Vagina (tissue), 2 donors: ENCODE results near the gene TFPT.
"Not testable (repeated sequence)": the region's sequence is repeated elsewhere in the genome, so short reads cannot be mapped to it uniquely, and the experiment has no call there.

ENCODE experiments used
- CTCF ChIP-seq, 3 experiments: fragments of 450-650 bp in 2 of 3; fragments of 200-600 bp in 1 of 3; sonication (generic) in 1 of 3; IDR thresholded peaks; one replicate each; pipeline ENCODE4 v1.5.1; 2017 to 2019; ENCODE audit warnings: antibody characterized with exemption in 3 of 3, mild to moderate bottlenecking in 2 of 3, moderate library complexity in 2 of 3
- POLR2A ChIP-seq, 2 donors: fragments of 450-650 bp; IDR thresholded peaks; one replicate each; pipeline ENCODE4 v1.6.1; 2017; ENCODE audit warnings: antibody characterized with exemption in 2 of 2, mild to moderate bottlenecking in 2 of 2, moderate library complexity in 2 of 2
- POLR2AphosphoS5 ChIP-seq, 2 donors: sonication (generic); formaldehyde crosslinking; IDR thresholded peaks; one replicate each; pipeline ENCODE4 v1.9.0; 2017; ENCODE audit warnings: antibody characterized with exemption in 2 of 2, mild to moderate bottlenecking in 2 of 2, low read depth in 1 of 2; ENCODE audit not compliant: insufficient read depth in 1 of 2

GRCh38 chr19:54095859-54096616 lies 19.4 kb downstream of the TFPT start:
- TF ChIP-seq CTCF (IDR thresholded peaks at IDR 0.05); POLR2A (IDR thresholded peaks at IDR 0.05); POLR2AphosphoS5 (IDR thresholded peaks at IDR 0.05; ENCODE audit: insufficient read depth in 1 of 2, low read depth in 1 of 2): not testable (repeated sequence)
